OCI-LY1 (cell line): Measurements from ENCODE around the gene PRR3.
"Not testable (repeated sequence)": the region's sequence is repeated elsewhere in the genome, so short reads cannot be mapped to it uniquely, and the experiment has no call there.

Experiments used
- H2AFZ ChIP-seq: fragments of 200-600 bp; sonication (generic), shearing (Covaris generic); 2 replicates; pipeline ENCODE4 v1.6.0; 2014; ENCODE audit warnings: antibody characterized with exemption, mild to moderate bottlenecking, low read length
- H3F3A ChIP-seq: fragments of 200-600 bp; sonication (generic), shearing (Covaris generic); 2 replicates; pipeline ENCODE4 v1.6.0; 2014; ENCODE audit warnings: mild to moderate bottlenecking, antibody characterized with exemption, low read length, moderate library complexity; ENCODE audit not compliant: insufficient read depth
- H3K27ac ChIP-seq: fragments of 200-600 bp; sonication (generic); 2 replicates; pipeline ENCODE4 v1.5.1; 2014; ENCODE audit warnings: low read length, mixed run types, mild to moderate bottlenecking, low read depth; ENCODE audit not compliant: poor library complexity, severe bottlenecking
- H3K27me3 ChIP-seq: fragments of 200-600 bp; sonication (generic); 2 replicates; pipeline ENCODE4 v1.6.0; 2014; ENCODE audit warnings: antibody characterized with exemption, mild to moderate bottlenecking, low read length, moderate library complexity; ENCODE audit not compliant: insufficient read depth
- H3K36me3 ChIP-seq: fragments of 200-600 bp; sonication (generic); 2 replicates; pipeline ENCODE4 v1.6.1; 2014; ENCODE audit warnings: mild to moderate bottlenecking, antibody characterized with exemption, low read length, moderate library complexity, mixed read lengths; ENCODE audit not compliant: insufficient read depth
- H3K4me1 ChIP-seq: fragments of 200-600 bp; sonication (generic); 2 replicates; pipeline ENCODE4 v1.5.1; 2014; ENCODE audit warnings: mild to moderate bottlenecking, low read length, moderate library complexity; ENCODE audit not compliant: insufficient read depth, severe bottlenecking
- H3K4me2 ChIP-seq: fragments of 200-600 bp; sonication (generic), shearing (Covaris generic); 2 replicates; pipeline ENCODE4 v1.6.1; 2014; ENCODE audit warnings: low read length
- H3K4me3 ChIP-seq: fragments of 200-600 bp; sonication (generic); 2 replicates; pipeline ENCODE4 v1.5.1; 2014; ENCODE audit warnings: low read length, low read depth, mild to moderate bottlenecking, mixed read lengths; ENCODE audit not compliant: poor library complexity, severe bottlenecking
- H3K79me2 ChIP-seq: fragments of 200-600 bp; shearing (Covaris generic); 2 replicates; pipeline ENCODE4 v1.6.1; 2016; ENCODE audit warnings: mixed run types, low read length, mixed read lengths; ENCODE audit not compliant: insufficient read depth
- H3K9ac ChIP-seq: fragments of 200-600 bp; sonication (generic), shearing (Covaris generic); 2 replicates; pipeline ENCODE4 v1.6.1; 2014; ENCODE audit warnings: mild to moderate bottlenecking, low read length, mixed read lengths
- H3K9me2 ChIP-seq: fragments of 200-600 bp; sonication (generic), shearing (Covaris generic); 2 replicates; pipeline ENCODE4 v1.6.1; 2014; ENCODE audit warnings: low read depth, mild to moderate bottlenecking, low read length, mixed read lengths
- H3K9me3 ChIP-seq: fragments of 200-600 bp; shearing (Covaris generic); 2 replicates; pipeline ENCODE4 v1.6.1; 2014; ENCODE audit warnings: low read length, mixed read lengths
- H4K20me1 ChIP-seq: fragments of 200-600 bp; sonication (generic), shearing (Covaris generic); 2 replicates; pipeline ENCODE4 v1.6.0; 2016; ENCODE audit warnings: mild to moderate bottlenecking, low read length; ENCODE audit not compliant: insufficient read depth
- CTCF ChIP-seq: fragments of 200-600 bp; sonication (generic), shearing (Covaris generic); IDR thresholded peaks from 2 replicates; pipeline ENCODE4 v1.5.1; 2017; ENCODE audit warnings: mild to moderate bottlenecking, antibody characterized with exemption, low read length, moderate library complexity, mixed read lengths
- EZH2 ChIP-seq: fragments of 200-600 bp; sonication (generic), shearing (Covaris generic); IDR thresholded peaks from 2 replicates; pipeline ENCODE4 v1.8.0; 2017; ENCODE audit warnings: borderline replicate concordance, mixed run types, mild to moderate bottlenecking, antibody characterized with exemption, low read length, moderate library complexity, mixed read lengths

The PRR3 gene

GRCh38 chr6:30515106-30515505 is 42.0 kb upstream of the PRR3 start:
- no peaks in the 10 kb centered on the region for H3K36me3 ChIP-seq
- no peak overlapping the region for H3K4me2 ChIP-seq
- no peak overlapping the region for H3K4me3 ChIP-seq
- H3K27me3 ChIP-seq, result no peaks in the 10 kb centered on the region
- no peaks in the 10 kb centered on the region for H3K79me2 ChIP-seq
- H3K4me1 ChIP-seq, result peaks cover 20% of the 10 kb centered on the region
- no peaks in the 10 kb centered on the region for H3K9me2 ChIP-seq
- H3F3A ChIP-seq, result no peaks in the 10 kb centered on the region
- H3K9ac ChIP-seq, result no peak overlapping the region
- H3K27ac ChIP-seq, result no peak overlapping the region
- TF ChIP-seq EZH2 (no peak), CTCF (no peak)
- H2AFZ ChIP-seq, result no peak overlapping the region
- no peaks in the 10 kb centered on the region for H4K20me1 ChIP-seq
- no peaks in the 10 kb centered on the region for H3K9me3 ChIP-seq

- Histone ChIP-seq H3K9ac (peak overlapping the region; percentile 51), H2AFZ (peak overlapping the region; percentile 90), H3K4me2 (peak overlapping the region; percentile 77), H3K9me2 (no peaks in the 10 kb centered on the region), H3K9me3 (no peaks in the 10 kb centered on the region), H4K20me1 (no peaks in the 10 kb centered on the region), H3K4me1 (peaks cover 16% of the 10 kb centered on the region), H3K4me3 (peak overlapping the region; percentile 57), H3K79me2 (no peaks in the 10 kb centered on the region), H3F3A (no peaks in the 10 kb centered on the region), H3K27ac (peak overlapping the region; percentile 78), H3K27me3 (no peaks in the 10 kb centered on the region), H3K36me3 (no peaks in the 10 kb centered on the region)
- TF ChIP-seq CTCF (no peak), EZH2 (no peak)
Observed at GRCh38 chr6:30515944-30516753, 40.9 kb upstream of the PRR3 start.

- not testable (repeated sequence) for H3K79me2 ChIP-seq, H3K9me2 ChIP-seq, H3K27me3 ChIP-seq, H3F3A ChIP-seq, H3K36me3 ChIP-seq, H4K20me1 ChIP-seq, H3K9ac ChIP-seq, H3K9me3 ChIP-seq
- Histone ChIP-seq H3K4me1 (peaks cover 11% of the 10 kb centered on the region), H3K27ac (peak overlapping the region; percentile 78), H2AFZ (peak overlapping the region; percentile 90; the same call in 1 of the 2 replicates), H3K4me2 (peak overlapping the region; percentile 77), H3K4me3 (peak overlapping the region; percentile 57)
Observed at GRCh38 chr6:30516754-30517076, 40.4 kb upstream of the PRR3 start.

- not testable (repeated sequence) for H2AFZ ChIP-seq, H4K20me1 ChIP-seq, H3F3A ChIP-seq, H3K79me2 ChIP-seq, H3K4me3 ChIP-seq, H3K36me3 ChIP-seq, H3K27me3 ChIP-seq, H3K9me2 ChIP-seq, H3K4me2 ChIP-seq, H3K27ac ChIP-seq, H3K9me3 ChIP-seq, H3K9ac ChIP-seq
- peaks cover 11% of the 10 kb centered on the region for H3K4me1 ChIP-seq
Observed at GRCh38 chr6:30517767-30518504, 39.2 kb upstream of the PRR3 start.

GRCh38 chr6:30518505-30519145 is 38.5 kb upstream of the PRR3 start:
- not testable (repeated sequence) for H3K27ac ChIP-seq, H3K9ac ChIP-seq
- peaks cover 11% of the 10 kb centered on the region for H3K4me1 ChIP-seq

More at GRCh38 chr6:30518505-30519145, 38.5 kb upstream of the PRR3 start:
- not testable (repeated sequence) for H3F3A ChIP-seq, H3K9me2 ChIP-seq, H2AFZ ChIP-seq, H3K4me2 ChIP-seq, H3K9me3 ChIP-seq, H3K79me2 ChIP-seq, H3K36me3 ChIP-seq, H3K27me3 ChIP-seq, H4K20me1 ChIP-seq, H3K4me3 ChIP-seq
